ENCODE results near the gene GUCY1B1. TPM values are rescaled to one million over a fixed set of nuclear protein-coding genes. Genes with fewer than 3 reads are reported as not detected.

The GUCY1B1 gene
- polyA plus RNA-seq, 3 donors: 0.60 to 0.89 (median 0.72) TPM

GRCh38 chr4:155713911-155714310, 44.9 kb upstream of the GUCY1B1 start:
- peaks cover 3 to 5% of the 10 kb centered on the region in 2 donors for H3K4me1 ChIP-seq (ENCODE audit: control insufficient read depth in 1 of 2, insufficient read depth in 2 of 2, low read length in 2 of 2)
- TF ChIP-seq CTCF (IDR thresholded peaks at IDR 0.05): no peak
- Mint-ChIP-seq H3K36me3 (no peaks in the 10 kb centered on the region), H3K4me3 (no peak overlapping the region), H3K4me1 (peaks cover 8% of the 10 kb centered on the region), H3K27ac (no peak overlapping the region), H3K9me3 (peaks cover 0 to 3% (median 0%) of the 10 kb centered on the region in 7 donors), H3K27me3 (ENCODE audit: low read depth in 3 of 3) (no peaks in the 10 kb centered on the region)
- no peak overlapping the region for H3K4me3 ChIP-seq (replicated peaks in 1 of 3; ENCODE audit: low read depth in 2 of 3, low read length in 3 of 3)
- no CpG with 5 or more reads among the region's 1 CpG for WGBS (ENCODE audit: insufficient coverage)
- no peaks in the 10 kb centered on the region for H3K36me3 ChIP-seq (replicated peaks in 1 of 2; ENCODE audit: control insufficient read depth in 1 of 2, insufficient read depth in 2 of 2, low read length in 2 of 2)
- intact Hi-C loops (cut with micrococcal nuclease): no loop called here
- no peak overlapping the region for H3K9ac ChIP-seq (ENCODE audit: insufficient read depth, low read length, poor library complexity, severe bottlenecking)
- no peak overlapping the region for H2AFZ ChIP-seq (ENCODE audit: insufficient read depth, low read depth, low read length, poor library complexity, severe bottlenecking)
- no peaks in the 10 kb centered on the region for H4K20me1 ChIP-seq (ENCODE audit: insufficient read depth, low read length)
- H3K79me2 ChIP-seq (ENCODE audit: insufficient read depth, low read length): no peaks in the 10 kb centered on the region
- no peak overlapping the region for H3K27ac ChIP-seq (ENCODE audit: low read depth in 1 of 2, low read length in 2 of 2)
- H3K4me2 ChIP-seq (replicated peaks; ENCODE audit: extremely low read depth, low read length, poor library complexity, severe bottlenecking): no peak overlapping the region
- H3K9me3 ChIP-seq (replicated peaks in 1 of 2; ENCODE audit: control insufficient read depth in 1 of 2, insufficient read depth in 1 of 2, low read length in 2 of 2): no peaks in the 10 kb centered on the region
- no peak for DNase-seq
- no peaks in the 10 kb centered on the region for H3K27me3 ChIP-seq (ENCODE audit: control insufficient read depth in 2 of 2, insufficient read depth in 2 of 2, low read length in 2 of 2)

GRCh38 chr4:155722336-155722735, 36.5 kb upstream of the GUCY1B1 start:
- Mint-ChIP-seq H3K27ac (no peak overlapping the region), H3K4me3 (no peak overlapping the region), H3K36me3 (no peaks in the 10 kb centered on the region), H3K4me1 (no peaks in the 10 kb centered on the region), H3K9me3 (no peaks in the 10 kb centered on the region), H3K27me3 (ENCODE audit: low read depth in 3 of 3) (peaks cover 0 to 2% (median 2%) of the 10 kb centered on the region in 3 donors)
- Histone ChIP-seq H3K36me3 (replicated peaks in 1 of 2; ENCODE audit: control insufficient read depth in 1 of 2, insufficient read depth in 2 of 2, low read length in 2 of 2) (no peaks in the 10 kb centered on the region), H2AFZ (ENCODE audit: insufficient read depth, low read depth, low read length, poor library complexity, severe bottlenecking) (no peak overlapping the region), H3K27me3 (ENCODE audit: control insufficient read depth in 2 of 2, insufficient read depth in 2 of 2, low read length in 2 of 2) (no peaks in the 10 kb centered on the region), H3K9me3 (replicated peaks in 1 of 2; ENCODE audit: control insufficient read depth in 1 of 2, insufficient read depth in 1 of 2, low read length in 2 of 2) (no peaks in the 10 kb centered on the region), H4K20me1 (ENCODE audit: insufficient read depth, low read length) (no peaks in the 10 kb centered on the region), H3K4me1 (ENCODE audit: control insufficient read depth in 1 of 2, insufficient read depth in 2 of 2, low read length in 2 of 2) (no peaks in the 10 kb centered on the region), H3K4me2 (replicated peaks; ENCODE audit: extremely low read depth, low read length, poor library complexity, severe bottlenecking) (no peak overlapping the region), H3K79me2 (ENCODE audit: insufficient read depth, low read length) (no peaks in the 10 kb centered on the region), H3K27ac (ENCODE audit: low read depth in 1 of 2, low read length in 2 of 2) (no peak overlapping the region), H3K4me3 (replicated peaks in 1 of 3; ENCODE audit: low read depth in 2 of 3, low read length in 3 of 3) (no peak overlapping the region), H3K9ac (ENCODE audit: insufficient read depth, low read length, poor library complexity, severe bottlenecking) (no peak overlapping the region)
- TF ChIP-seq CTCF (IDR thresholded peaks at IDR 0.05): no peak
- no CpG with 5 or more reads among the region's 1 CpG for WGBS (ENCODE audit: insufficient coverage)
- intact Hi-C loops (cut with micrococcal nuclease): no loop called here
- no peak for DNase-seq

All from CD14-positive monocyte (primary cell).